Stimulated activated CD8-positive, alpha-beta memory T cell treated with anti-CD3 and anti-CD28 coated beads, Interleukin-12 subunit alpha, Interleukin-12 subunit beta, amount 100 ng/mL, for 4 hours (primary cell): ENCODE data around the gene EYS.

Experiments
- DNase-seq: peaks from one replicate; pipeline ENCODE4 v3.0.0-alpha.2; 2020; ENCODE audit warnings: low read depth

EYS gene

GRCh38 chr6:64723327-64724058 is 983.5 kb downstream of the EYS start:
- DNase-seq, result no peak

GRCh38 chr6:64721865-64722264 is 985.2 kb downstream of the EYS start:
- no peak for DNase-seq

GRCh38 chr6:64717281-64717680 is 989.7 kb downstream of the EYS start:
- no peak for DNase-seq

DNA sequence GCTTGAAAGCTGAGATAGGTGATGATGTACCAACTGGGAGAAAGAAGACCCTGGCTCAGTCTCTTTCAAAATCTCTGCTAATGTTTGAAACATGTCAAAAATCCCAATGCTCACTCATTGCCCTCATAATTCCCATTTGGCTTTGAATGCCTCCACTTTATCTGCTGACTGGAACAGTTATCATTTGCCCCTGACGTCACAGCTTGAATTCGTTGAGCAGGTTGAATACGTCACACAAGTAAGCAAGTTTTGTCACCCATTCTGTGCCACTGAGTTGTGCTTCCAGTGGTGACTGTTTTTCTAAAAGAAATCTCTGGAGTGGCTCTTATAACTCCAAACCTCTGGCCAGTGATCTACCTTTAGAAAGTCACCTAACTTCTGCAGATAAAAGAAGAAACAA is 991.4 kb downstream of the EYS start:
- no peak for DNase-seq

DNA sequence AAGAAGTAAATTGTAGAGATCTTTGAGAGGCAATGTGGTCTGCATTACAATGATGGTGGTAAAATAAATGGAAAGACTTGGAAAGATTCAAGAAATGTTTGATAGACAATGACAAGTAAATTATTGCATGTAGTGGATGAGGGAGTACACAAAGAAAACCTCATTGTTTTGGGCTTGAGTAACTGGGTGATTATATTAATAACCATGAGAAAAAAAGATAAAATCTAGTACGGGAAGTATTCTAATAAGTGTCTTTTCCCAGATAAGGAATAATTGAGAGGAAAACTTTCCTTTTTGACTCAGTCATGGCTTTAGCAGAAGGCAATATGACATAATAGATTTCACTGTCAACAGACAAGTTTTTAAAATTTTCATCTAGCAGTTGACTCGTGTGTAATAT is 993.0 kb downstream of the EYS start:
- DNase-seq, result no peak

DNA sequence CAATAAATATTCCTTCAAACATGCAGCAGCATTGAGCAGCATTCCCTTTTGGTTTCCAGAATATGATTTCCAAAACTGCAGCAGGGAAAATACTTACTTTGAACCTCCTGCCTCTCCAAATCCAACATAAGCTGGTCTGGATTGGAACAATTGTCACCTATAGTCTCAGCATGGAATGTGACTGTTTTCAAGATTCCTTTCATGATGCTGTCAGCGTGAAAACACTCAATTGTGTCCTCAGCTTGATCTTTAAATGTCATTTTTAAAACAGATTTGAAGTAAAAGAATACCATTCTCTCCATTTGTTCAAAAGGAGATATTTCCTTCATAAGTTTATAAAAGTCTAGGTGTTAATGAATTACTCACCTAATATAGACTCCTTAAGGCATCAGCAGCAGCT is 993.9 kb downstream of the EYS start:
- DNase-seq, result no peak

GRCh38 chr6:64712606-64713005 is 994.4 kb downstream of the EYS start:
- DNase-seq, result no peak

- DNase-seq, result no peak
Measured at GRCh38 chr6:64703922-64704321, 1003.1 kb downstream of the EYS start.

GRCh38 chr6:64696053-64696452 is 1011.0 kb downstream of the EYS start:
- DNase-seq, result no peak

DNA sequence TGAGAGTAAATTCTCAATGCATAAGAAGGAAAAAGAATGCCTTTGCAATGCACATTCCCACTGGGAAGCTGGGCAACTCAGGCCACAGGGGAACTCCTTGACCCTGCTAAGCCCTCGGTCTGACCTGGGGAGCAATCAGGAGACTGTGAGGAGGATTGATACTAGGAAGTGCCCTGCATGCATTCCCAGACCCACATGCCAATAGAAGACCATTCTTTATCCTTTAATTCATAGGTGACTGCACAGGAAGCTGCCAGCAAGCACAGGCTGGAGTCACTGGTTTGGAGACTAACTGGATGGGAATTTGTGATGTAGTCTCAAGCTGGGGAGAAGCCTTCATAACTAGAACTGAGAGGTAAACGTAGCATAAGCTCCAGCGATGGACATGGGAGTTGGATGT is 1012.7 kb downstream of the EYS start:
- no peak for DNase-seq

GRCh38 chr6:64691064-64691463 is 1016.0 kb downstream of the EYS start:
- DNase-seq, result no peak

GRCh38 chr6:64685401-64685800 is 1021.6 kb downstream of the EYS start:
- no peak for DNase-seq

- DNase-seq, result no peak
Measured at GRCh38 chr6:64683682-64684081, 1023.3 kb downstream of the EYS start.

GRCh38 chr6:64681416-64682160 is 1025.4 kb downstream of the EYS start:
- no peak for DNase-seq

DNA sequence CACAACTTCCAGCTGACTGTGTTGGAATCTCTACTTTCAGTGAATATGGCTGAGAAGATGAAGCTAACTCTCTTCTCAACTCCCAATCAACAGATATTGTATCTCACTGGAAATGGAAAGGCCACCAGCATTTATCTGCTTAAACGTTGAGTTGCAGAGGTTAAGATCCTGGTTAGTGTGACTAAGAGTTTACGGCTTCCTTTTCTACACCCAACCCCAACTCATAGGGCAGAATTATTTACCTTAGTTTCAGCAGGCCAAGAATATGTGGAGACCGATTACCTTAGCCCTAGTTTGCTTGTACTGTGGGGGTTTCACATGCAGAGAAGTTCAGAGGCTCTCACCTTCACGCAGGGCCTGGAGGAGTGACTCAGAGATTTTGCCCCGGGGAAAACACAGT is 1026.6 kb downstream of the EYS start:
- DNase-seq, result no peak

DNA sequence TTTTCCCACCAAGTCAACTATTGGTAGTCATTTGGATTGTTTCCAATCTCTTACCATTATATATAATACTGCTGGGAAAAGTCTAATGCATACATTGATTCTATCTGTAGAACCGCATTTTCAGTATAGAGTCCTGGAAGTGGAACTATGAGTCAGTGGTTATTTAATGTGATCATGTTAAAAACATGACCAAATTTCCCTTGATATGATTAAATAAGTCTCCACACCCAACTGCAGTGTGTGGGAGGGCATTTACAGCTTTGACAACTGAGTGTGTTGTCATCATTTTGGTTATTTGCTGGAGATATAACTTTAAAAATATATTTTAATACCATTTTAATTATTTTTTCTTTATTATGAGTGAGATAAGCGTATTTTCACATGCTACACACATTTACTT is 1027.6 kb downstream of the EYS start:
- no peak for DNase-seq

- DNase-seq, result no peak
Measured at GRCh38 chr6:64672651-64673050, 1034.4 kb downstream of the EYS start.

DNA sequence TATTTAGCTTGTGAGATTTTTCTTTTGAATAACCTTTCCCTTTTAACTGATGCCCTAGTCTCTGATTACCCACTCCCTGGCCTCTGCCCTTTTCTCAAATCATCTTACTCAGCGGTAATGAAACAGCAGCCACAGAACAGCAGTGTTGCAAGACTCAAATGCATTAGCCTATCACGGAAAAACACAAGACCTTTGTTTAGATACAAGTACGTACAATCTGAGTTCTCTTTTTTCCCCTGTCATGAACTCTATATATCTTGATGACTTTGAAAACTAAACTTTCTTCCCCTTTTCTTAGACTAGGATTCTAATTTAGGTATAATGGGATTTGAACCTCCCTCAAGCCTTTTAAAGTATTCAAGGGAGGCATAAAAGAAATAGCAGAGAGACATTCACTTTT is 1034.9 kb downstream of the EYS start:
- DNase-seq, result no peak

DNA sequence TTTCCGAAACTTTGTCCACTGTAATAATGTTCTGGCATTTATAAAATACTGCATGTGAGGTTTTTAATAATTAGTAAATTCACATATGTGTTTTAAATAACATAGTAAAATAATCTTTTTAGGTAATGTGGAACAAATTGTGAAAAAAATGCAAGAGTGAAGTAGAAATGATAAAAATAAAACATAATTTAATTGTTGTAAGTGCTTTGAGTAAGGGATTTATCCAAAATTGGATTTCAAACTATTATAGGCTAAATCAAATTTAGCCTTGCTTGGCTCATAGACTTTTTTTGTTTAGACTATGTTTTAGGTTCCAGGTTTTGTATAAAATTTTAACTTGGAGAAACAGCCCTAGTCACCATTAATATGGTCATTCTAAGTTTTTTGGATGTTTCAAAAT is 1041.9 kb downstream of the EYS start:
- no peak for DNase-seq

DNA sequence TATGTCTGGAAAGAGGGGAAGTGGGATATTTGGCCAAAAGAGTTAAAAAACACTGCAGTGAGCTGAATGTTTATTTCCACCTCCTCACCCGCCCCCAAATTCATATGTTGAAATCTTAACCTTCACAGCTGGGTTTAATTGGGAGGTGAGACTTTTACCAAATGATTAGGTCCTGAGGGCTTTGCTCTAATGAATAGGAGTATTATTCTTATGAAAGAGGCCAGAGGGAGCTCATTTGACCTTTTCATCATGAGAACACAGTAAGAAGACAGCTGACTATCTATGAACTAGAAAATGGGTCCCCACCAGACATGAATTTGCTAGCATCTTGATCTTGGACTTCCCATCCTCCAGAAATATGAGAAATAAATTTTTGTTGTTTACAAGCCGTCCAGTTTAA is 1042.5 kb downstream of the EYS start:
- no peak for DNase-seq

DNA sequence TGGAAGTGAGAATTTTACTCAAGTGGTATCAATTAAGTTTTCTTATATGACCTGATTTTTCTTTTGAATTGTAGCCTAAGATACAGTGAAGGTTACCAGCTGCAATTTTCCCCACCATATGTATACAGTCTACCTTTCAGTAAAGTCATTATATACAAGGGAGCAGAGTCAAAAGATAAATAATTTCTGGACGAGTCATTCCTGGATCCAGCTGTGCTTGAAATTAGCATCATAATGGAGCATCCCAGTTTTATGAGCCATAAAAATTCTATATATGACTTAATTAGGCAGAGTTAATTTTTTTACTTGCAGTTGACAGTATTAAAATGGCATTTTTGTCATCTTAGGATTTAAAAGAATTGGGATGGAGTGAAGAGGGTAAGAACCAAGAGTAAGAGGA is 1063.0 kb downstream of the EYS start:
- no peak for DNase-seq

GRCh38 chr6:64630901-64631300 is 1076.1 kb downstream of the EYS start:
- no peak for DNase-seq

DNA sequence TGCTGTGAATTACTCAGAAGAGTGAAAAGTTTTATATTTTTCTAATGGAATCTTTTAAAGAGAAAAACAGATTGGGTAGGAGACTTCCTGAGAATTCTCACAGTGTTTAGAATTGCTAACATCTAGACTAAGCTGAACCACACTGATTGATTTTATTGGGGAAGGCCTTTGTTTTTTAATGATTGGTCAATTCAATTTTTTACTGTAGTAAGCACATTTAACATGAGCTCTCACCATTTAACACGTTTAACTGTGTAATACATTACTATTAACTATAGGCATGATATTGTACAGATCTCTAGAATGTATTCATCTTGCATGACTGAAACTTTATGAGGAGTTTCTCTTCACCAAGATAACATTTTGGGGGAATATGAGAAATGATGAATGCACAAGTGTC is 1084.1 kb downstream of the EYS start:
- DNase-seq, result no peak

DNA sequence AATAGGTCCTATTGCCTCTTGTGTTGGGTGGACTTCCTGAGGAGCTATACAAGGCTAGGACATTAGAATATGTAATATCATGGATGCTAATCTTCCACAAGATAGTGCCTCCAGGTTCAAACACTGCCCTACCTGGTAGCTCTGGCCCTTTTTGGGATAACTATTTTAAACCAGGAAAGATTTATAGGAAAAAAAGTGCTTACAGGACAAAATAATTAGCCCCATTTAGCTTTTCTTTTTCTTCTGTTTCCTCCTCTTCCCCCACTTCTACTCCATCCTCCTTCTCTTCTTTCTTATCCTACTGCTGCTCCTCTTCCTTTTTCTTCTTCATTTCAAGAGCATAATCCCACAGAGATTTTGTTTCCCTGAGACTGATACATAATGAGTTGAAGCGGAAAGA is 1104.0 kb downstream of the EYS start:
- no peak for DNase-seq
